Psoas muscle (tissue), 8 donors: ENCODE data around the gene CNST. TPM values are rescaled to one million over a fixed set of nuclear protein-coding genes. Genes with fewer than 3 reads are reported as not detected.

Experiments
- ATAC-seq, 4 donors: fragments of 200-7000 bp; cut with Tn5 transposase; one replicate each; pipeline ENCODE4 v1.9.1; 2020; ENCODE audit warnings: moderate library complexity in 3 of 4, mild to moderate bottlenecking in 2 of 4
- DNase-seq, 2 donors: peaks; one replicate each; pipeline ENCODE4 v3.0.0-alpha.2; 2020
- H3K27ac ChIP-seq: fragments of 200-600 bp; one replicate; pipeline ENCODE4 v1.8.0; 2022
- H3K27me3 ChIP-seq, 3 donors: fragments of 200-600 bp in 1 of 3; one replicate each; pipeline versions ENCODE4 v1.6.1 to v1.8.0; 2013 to 2022; ENCODE audit warnings: low read length in 2 of 3, mild to moderate bottlenecking in 2 of 3, moderate library complexity in 1 of 3; ENCODE audit not compliant: insufficient read depth in 3 of 3
- H3K36me3 ChIP-seq, 2 donors: fragments of 200-600 bp in 1 of 2; one replicate each; pipeline versions ENCODE4 v1.6.1 to v1.8.0; 2013 to 2022; ENCODE audit warnings: low read depth in 1 of 2, mild to moderate bottlenecking in 1 of 2, moderate library complexity in 1 of 2; ENCODE audit not compliant: insufficient read depth in 1 of 2
- H3K4me1 ChIP-seq: fragments of 200-600 bp; one replicate; pipeline ENCODE4 v1.8.0; 2022
- H3K4me3 ChIP-seq: fragments of 200-600 bp; one replicate; pipeline ENCODE4 v1.8.0; 2022; ENCODE audit warnings: mild to moderate bottlenecking
- H3K9me3 ChIP-seq: fragments of 200-600 bp; one replicate; pipeline ENCODE4 v1.8.0; 2022
- WGBS, 3 donors: extraction: QIAGEN DNeasy Blood & Tissue Kit; methylation state at CpG; one replicate each; pipeline versions ENCODE4 v1.1.6 to v1.1.7; 2013; 5-methylcytosine and 5-hydroxymethylcytosine counted together
- intact Hi-C, 2 donors: fragments of 100-400 bp; cut with DNase I; formaldehyde crosslinking; loops; one replicate each; pipeline versions ENCODE4 v1.11.0 to v1.14.2; 2022
- polyA plus RNA-seq, 3 donors: library from polyadenylated mRNA; stranded (reverse); fragments of 200-250 nt; gene quantifications; one replicate each; pipeline ENCODE4 v1.2.3, GENCODE V29; 2013
- total RNA-seq, 4 donors: library from RNA; stranded (reverse); fragmentation: NEBNext Ultra II Directional in 2 of 4; extraction: Animal tissue kit (Norgen Biotek cat#: 25700) in 2 of 4; gene quantifications; one replicate each; pipeline versions ENCODE4 v1.2.1 to v1.2.4, GENCODE V29; 2021 to 2023
- TF ChIP-seq, protein P1 (sequence below): fragments of 200-600 bp; IDR thresholded peaks from one replicate; pipeline ENCODE4 v1.8.0; 2022; ENCODE audit warnings: antibody characterized with exemption
- donor health status: healthy with polysubstance abuse.
- donor health status: DM: no; HTN: no; CAD: no; lungs with moderate emphysema.
- donor health status: Bipolar disorder and iron deficiency.
- donor health status: healthy.
- donor health status: DM: yes; HTN: yes; CAD: no.
- donor health status: DM: no; HTN: no; CAD: no.
- donor health status: DM: no; HTN: no; CAD: no.
- donor health status: DM: yes; HTN: yes; CAD: no.

Gene CNST
- total and polyA plus RNA-seq, 7 donors = 9.7 to 64.8 (median 19.5) TPM

DNA sequence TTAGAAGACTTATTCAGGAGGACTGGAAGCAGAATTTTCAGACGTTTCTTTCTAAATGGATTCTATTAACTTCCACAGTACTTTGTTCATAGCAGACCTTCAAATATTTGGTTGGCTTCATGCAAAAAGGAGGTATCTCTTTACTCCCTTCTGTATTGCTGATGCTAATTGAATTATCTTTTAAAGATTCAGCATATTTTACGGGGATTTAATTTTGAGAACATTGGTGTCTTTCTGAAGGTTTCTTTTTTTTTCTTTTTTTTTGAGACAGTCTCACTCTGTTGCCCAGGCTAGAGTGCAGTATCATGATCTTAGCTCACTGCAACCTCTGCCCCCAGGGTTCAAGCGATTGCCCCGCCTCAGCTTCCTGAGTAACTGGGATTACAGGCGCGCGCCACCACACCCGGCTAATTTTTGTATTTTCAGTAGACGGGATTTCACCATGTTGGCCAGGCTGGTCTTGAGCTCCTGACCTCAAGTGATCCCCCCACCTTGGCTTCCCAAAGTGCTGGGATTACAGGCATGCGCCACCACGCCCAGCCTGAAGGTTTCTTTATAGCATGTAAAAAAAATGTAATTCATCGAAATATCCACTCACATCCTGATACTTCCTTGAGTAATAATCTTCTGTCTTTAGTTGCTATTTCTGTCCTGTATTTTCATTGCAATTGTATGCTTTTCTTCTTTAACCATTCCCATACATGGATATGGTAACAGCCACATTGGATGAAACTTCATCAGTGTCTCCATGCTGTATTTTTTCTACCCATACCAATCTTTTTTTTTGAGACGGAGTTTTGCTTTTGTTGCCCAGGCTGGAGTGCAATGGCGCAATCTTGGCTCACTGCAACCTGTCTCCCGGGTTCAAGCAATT is 14.5 kb downstream of the CNST start:
- Histone ChIP-seq H3K4me3 (no peak overlapping the region), H3K27me3 (no peaks in the 10 kb centered on the region), H3K4me1 (peaks cover 64% of the 10 kb centered on the region), H3K9me3 (no peaks in the 10 kb centered on the region), H3K36me3 (no peaks in the 10 kb centered on the region), H3K27ac (no peak overlapping the region)
- no peak for DNase-seq
- intact Hi-C loops = loop anchor here in 1 of 2 donors (5.0 kb wide), 1 partner anchor 37 kb away; no protein-coding TSS in a partner anchor
- WGBS, 3 donors = 84 to 90% (median 85%) methylated on average over 15 of the region's 15 CpGs
- TF ChIP-seq, protein P1, sequence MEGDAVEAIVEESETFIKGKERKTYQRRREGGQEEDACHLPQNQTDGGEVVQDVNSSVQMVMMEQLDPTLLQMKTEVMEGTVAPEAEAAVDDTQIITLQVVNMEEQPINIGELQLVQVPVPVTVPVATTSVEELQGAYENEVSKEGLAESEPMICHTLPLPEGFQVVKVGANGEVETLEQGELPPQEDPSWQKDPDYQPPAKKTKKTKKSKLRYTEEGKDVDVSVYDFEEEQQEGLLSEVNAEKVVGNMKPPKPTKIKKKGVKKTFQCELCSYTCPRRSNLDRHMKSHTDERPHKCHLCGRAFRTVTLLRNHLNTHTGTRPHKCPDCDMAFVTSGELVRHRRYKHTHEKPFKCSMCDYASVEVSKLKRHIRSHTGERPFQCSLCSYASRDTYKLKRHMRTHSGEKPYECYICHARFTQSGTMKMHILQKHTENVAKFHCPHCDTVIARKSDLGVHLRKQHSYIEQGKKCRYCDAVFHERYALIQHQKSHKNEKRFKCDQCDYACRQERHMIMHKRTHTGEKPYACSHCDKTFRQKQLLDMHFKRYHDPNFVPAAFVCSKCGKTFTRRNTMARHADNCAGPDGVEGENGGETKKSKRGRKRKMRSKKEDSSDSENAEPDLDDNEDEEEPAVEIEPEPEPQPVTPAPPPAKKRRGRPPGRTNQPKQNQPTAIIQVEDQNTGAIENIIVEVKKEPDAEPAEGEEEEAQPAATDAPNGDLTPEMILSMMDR = no peak
- ATAC-seq = no peak

DNA sequence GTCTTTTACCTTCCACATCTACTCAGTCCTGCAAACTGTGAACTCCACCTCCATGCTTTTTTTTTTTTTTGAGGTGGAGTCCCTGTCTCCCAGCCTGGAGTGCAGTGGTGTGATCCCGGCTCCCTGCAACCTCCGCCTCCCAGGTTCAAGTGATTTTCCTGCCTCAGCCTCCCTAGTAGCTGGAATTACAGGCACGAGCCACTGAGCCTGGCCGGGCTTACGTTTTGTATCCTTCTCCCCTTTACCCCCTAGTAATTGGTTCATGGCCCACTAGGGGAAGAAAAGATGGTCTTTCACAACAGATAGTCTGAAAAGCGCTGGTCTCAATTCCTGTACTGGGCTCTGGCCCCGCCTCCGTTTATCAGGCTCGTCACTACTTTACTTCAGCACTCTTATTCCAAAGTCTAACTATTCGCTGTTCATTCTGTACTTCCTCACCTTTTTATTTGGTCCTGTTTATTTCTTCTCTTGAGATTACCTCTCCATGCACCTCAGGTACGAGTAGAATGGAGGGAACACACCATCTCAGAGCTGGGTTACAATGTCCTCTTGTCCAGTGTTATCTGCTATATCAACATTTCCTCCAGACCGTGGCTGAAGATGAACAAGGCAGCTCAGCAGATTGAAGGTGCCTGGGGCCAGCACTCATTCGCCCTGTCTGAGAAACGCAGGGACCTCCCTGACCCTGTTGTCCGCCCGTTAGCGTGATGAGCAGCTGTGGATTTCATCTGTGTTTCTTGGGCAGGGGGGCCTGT is 16.2 kb downstream of the CNST start:
- intact Hi-C loops = loop anchor here in 1 of 2 donors (5.0 kb wide), 1 partner anchor 35 kb away; no protein-coding TSS in a partner anchor
- Histone ChIP-seq H3K4me1 (peaks cover 64% of the 10 kb centered on the region), H3K27me3 (no peaks in the 10 kb centered on the region), H3K27ac (peak overlapping the region; percentile 13), H3K4me3 (no peak overlapping the region), H3K9me3 (no peaks in the 10 kb centered on the region), H3K36me3 (no peaks in the 10 kb centered on the region)
- peak in 1 of 4 donors; percentile 5 for ATAC-seq
- 80 to 88% (median 86%) methylated on average over 17 of the region's 17 CpGs for WGBS, 3 donors
- no peak for DNase-seq
- TF ChIP-seq, protein P1 = no peak

DNA sequence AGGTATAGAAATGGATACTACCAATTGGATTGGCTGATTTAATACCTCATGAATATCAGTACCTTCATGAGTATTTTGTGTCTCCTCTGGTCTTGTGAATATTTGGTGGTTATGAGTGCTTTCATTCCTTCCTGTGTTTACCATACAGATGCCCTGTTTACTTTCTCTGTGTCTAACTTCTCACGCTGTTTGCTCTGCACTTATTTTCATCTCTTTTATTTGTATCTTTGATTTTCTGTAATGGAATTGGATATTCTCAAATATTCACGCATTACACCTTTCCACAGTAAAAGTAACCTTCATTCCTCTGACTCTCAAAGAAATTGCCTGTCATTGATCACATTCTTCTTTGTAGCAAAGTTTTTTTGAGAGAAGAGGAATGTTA is 16.8 kb downstream of the CNST start:
- no peaks in the 10 kb centered on the region for H3K36me3 ChIP-seq
- intact Hi-C loops = loop anchor here in 1 of 2 donors (5.0 kb wide), 1 partner anchor 34 kb away; no protein-coding TSS in a partner anchor
- ATAC-seq (no peak), DNase-seq (no peak)
- peak overlapping the region; percentile 13 for H3K27ac ChIP-seq
- H3K9me3 ChIP-seq = no peaks in the 10 kb centered on the region
- H3K4me1 ChIP-seq = peaks cover 64% of the 10 kb centered on the region
- TF ChIP-seq, protein P1 = no peak
- no peak overlapping the region for H3K4me3 ChIP-seq
- H3K27me3 ChIP-seq = no peaks in the 10 kb centered on the region
- WGBS, 3 donors = 91 to 100% (median 91%) methylated on average over 2 of the region's 2 CpGs

DNA sequence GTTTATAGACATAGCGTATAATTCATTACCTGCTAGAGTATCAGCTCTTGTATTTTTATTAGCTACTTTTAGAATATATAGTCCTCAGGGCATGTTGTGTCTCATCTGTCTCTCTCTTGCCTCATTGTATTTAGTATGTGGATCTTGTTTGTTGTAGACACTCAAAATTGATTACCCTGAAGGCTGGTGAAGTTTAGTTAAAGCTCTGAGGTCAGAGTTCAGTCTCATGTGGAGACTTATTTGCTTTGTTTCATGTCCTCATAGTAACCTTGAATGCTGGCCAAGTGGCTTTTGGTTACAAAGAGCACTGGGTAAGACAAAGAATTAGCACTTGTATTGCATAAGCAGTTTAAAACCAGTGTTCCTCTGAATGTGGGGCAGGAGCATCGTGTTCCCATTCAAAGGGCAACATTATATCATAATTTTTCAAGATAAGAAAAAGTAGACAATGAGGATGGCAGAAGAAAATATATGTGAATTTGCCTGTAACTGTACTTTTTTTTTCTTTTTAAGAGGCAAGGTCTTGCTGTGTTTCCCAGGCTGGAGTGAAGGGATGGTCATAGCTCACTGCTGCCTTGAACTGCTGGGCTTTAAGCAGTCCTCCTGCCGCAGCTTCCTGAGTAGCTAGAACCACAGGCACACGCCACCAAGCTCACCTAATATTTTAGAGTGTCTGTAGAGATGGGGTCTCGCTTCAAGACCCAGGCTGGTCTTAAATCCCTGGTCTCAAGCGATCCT is 17.4 kb downstream of the CNST start:
- DNase-seq (no peak), ATAC-seq (peak; percentile 47 to 87 (median 84))
- TF ChIP-seq, protein P1 = no peak
- H3K4me1 ChIP-seq = peaks cover 64% of the 10 kb centered on the region
- H3K27me3 ChIP-seq = no peaks in the 10 kb centered on the region
- no peaks in the 10 kb centered on the region for H3K36me3 ChIP-seq
- 66 to 76% (median 74%) methylated on average over 6 of the region's 6 CpGs for WGBS, 3 donors
- intact Hi-C loops = loop anchor here in 1 of 2 donors (5.0 kb wide), 1 partner anchor 34 kb away; no protein-coding TSS in a partner anchor
- peak overlapping the region; percentile 13 for H3K27ac ChIP-seq
- no peaks in the 10 kb centered on the region for H3K9me3 ChIP-seq
- no peak overlapping the region for H3K4me3 ChIP-seq
